ENCODE measurements around the gene STK39. TPM values are rescaled to one million over a fixed set of nuclear protein-coding genes. Genes with fewer than 3 reads are reported as not detected.
A peak's percentile ranks its signal among the peaks of the same experiment; 100 is the strongest.

STK39 gene
- total and polyA plus RNA-seq, 2 donors (not counting 1 experiment from before 2014, with no cell fraction given) = 16.7 to 30.1 TPM

GRCh38 chr2:168118733-168119514 lies 128.5 kb downstream of the STK39 start:
- Histone ChIP-seq H3K9ac (ENCODE audit: insufficient read depth, low read length) (no peak overlapping the region), H3K4me1 (ENCODE audit: control insufficient read depth, extremely low read depth, insufficient read depth, low read length) (peaks cover 4% of the 10 kb centered on the region), H3K79me2 (ENCODE audit: control insufficient read depth, insufficient read depth, low read length) (no peaks in the 10 kb centered on the region), H3K9me3 (ENCODE audit: control insufficient read depth, insufficient read depth, low read depth, low read length) (no peaks in the 10 kb centered on the region), H3K27ac (ENCODE audit: insufficient read depth, low read length) (no peak overlapping the region), H3K4me2 (ENCODE audit: extremely low read depth, insufficient read depth, low read length) (peak overlapping the region; percentile 42), H2AFZ (ENCODE audit: low read length) (no peak overlapping the region), H3K27me3 (ENCODE audit: control insufficient read depth, insufficient read depth, low read length) (no peaks in the 10 kb centered on the region), H3K36me3 (ENCODE audit: control insufficient read depth, insufficient read depth, low read length) (no peaks in the 10 kb centered on the region), H4K20me1 (ENCODE audit: control insufficient read depth, extremely low read depth, insufficient read depth, low read length) (no peaks in the 10 kb centered on the region), H3K4me3 (replicated peaks in 1 of 4; ENCODE audit: control extremely low read depth in 1 of 4, insufficient read depth in 1 of 4, low read depth in 3 of 4, low read length in 4 of 4) (no peak overlapping the region)
- TF ChIP-seq EZH2 (IDR thresholded peaks at IDR 0.05; ENCODE audit: low read length, missing control alignments) (no peak), CTCF (conservative IDR thresholded peaks at IDR 0.05 in 1 of 2, IDR thresholded peaks at IDR 0.05 in 1 of 2; ENCODE audit: low read depth in 1 of 2, low read length in 2 of 2) (peak; percentile 64 to 65)
- peak; percentile 62 to 88 for DNase-seq (ENCODE audit: low read depth in 2 of 2)

DNA sequence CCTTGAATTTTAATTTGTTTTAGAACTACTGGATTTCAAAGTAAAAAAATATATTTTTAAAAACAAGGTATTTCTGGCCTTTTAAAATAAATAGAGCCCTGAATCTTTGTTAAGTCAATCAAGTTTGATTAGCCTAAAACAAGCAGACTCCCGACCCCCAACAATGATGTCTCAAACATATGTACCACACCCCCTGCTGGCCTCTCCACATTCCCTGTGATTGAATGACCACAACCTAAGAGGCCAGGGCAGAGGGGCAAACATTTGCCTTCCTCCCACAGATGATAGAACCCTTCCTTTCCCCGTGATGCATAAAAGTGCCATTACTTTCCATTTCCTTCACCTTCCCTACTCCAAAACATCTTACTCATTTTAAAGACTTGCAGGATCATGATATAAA lies 130.9 kb downstream of the STK39 start:
- no peaks in the 10 kb centered on the region for H3K79me2 ChIP-seq (ENCODE audit: control insufficient read depth, insufficient read depth, low read length)
- DNase-seq (ENCODE audit: low read depth in 2 of 2) = peak in 1 of 2 donors; percentile 25
- no peak overlapping the region for H3K27ac ChIP-seq (ENCODE audit: insufficient read depth, low read length)
- H2AFZ ChIP-seq (ENCODE audit: low read length) = no peak overlapping the region
- H4K20me1 ChIP-seq (ENCODE audit: control insufficient read depth, extremely low read depth, insufficient read depth, low read length) = no peaks in the 10 kb centered on the region
- no peak overlapping the region for H3K9ac ChIP-seq (ENCODE audit: insufficient read depth, low read length)
- H3K4me3 ChIP-seq (replicated peaks in 1 of 4; ENCODE audit: control extremely low read depth in 1 of 4, insufficient read depth in 1 of 4, low read depth in 3 of 4, low read length in 4 of 4) = no peak overlapping the region
- no peak overlapping the region for H3K4me2 ChIP-seq (ENCODE audit: extremely low read depth, insufficient read depth, low read length)
- H3K27me3 ChIP-seq (ENCODE audit: control insufficient read depth, insufficient read depth, low read length) = no peaks in the 10 kb centered on the region
- H3K36me3 ChIP-seq (ENCODE audit: control insufficient read depth, insufficient read depth, low read length) = no peaks in the 10 kb centered on the region
- H3K9me3 ChIP-seq (ENCODE audit: control insufficient read depth, insufficient read depth, low read depth, low read length) = no peaks in the 10 kb centered on the region
- H3K4me1 ChIP-seq (ENCODE audit: control insufficient read depth, extremely low read depth, insufficient read depth, low read length) = peaks cover 4% of the 10 kb centered on the region
- peak; percentile 13 to 28 for TF ChIP-seq CTCF (conservative IDR thresholded peaks at IDR 0.05 in 1 of 2, IDR thresholded peaks at IDR 0.05 in 1 of 2; ENCODE audit: low read depth in 1 of 2, low read length in 2 of 2)
- no peak for TF ChIP-seq EZH2 (IDR thresholded peaks at IDR 0.05; ENCODE audit: low read length, missing control alignments)

- Histone ChIP-seq H3K79me2 (ENCODE audit: control insufficient read depth, insufficient read depth, low read length) (no peaks in the 10 kb centered on the region), H3K27me3 (ENCODE audit: control insufficient read depth, insufficient read depth, low read length) (no peaks in the 10 kb centered on the region), H3K36me3 (ENCODE audit: control insufficient read depth, insufficient read depth, low read length) (no peaks in the 10 kb centered on the region), H3K9ac (ENCODE audit: insufficient read depth, low read length) (no peak overlapping the region), H3K4me3 (replicated peaks in 1 of 4; ENCODE audit: control extremely low read depth in 1 of 4, insufficient read depth in 1 of 4, low read depth in 3 of 4, low read length in 4 of 4) (no peak overlapping the region), H4K20me1 (ENCODE audit: control insufficient read depth, extremely low read depth, insufficient read depth, low read length) (no peaks in the 10 kb centered on the region), H3K4me1 (ENCODE audit: control insufficient read depth, extremely low read depth, insufficient read depth, low read length) (peaks cover 4% of the 10 kb centered on the region), H3K4me2 (ENCODE audit: extremely low read depth, insufficient read depth, low read length) (no peak overlapping the region), H3K27ac (ENCODE audit: insufficient read depth, low read length) (no peak overlapping the region), H2AFZ (ENCODE audit: low read length) (no peak overlapping the region), H3K9me3 (ENCODE audit: control insufficient read depth, insufficient read depth, low read depth, low read length) (no peaks in the 10 kb centered on the region)
- TF ChIP-seq EZH2 (IDR thresholded peaks at IDR 0.05; ENCODE audit: low read length, missing control alignments) (no peak), CTCF (conservative IDR thresholded peaks at IDR 0.05 in 1 of 2, IDR thresholded peaks at IDR 0.05 in 1 of 2; ENCODE audit: low read depth in 1 of 2, low read length in 2 of 2) (no peak)
- no peak for DNase-seq (ENCODE audit: low read depth in 2 of 2)
Measured at GRCh38 chr2:168114619-168115018, 132.8 kb downstream of the STK39 start.

All from fibroblast of lung (primary cell).